Cardiac septum (tissue), 1 donor: Measurements from ENCODE around the gene RPS3. TPM values are rescaled to one million over a fixed set of nuclear protein-coding genes. Genes with fewer than 3 reads are reported as not detected.
A peak's percentile ranks its signal among the peaks of the same experiment; 100 is the strongest.

Experiments used
- DNase-seq: peaks from one replicate; pipeline ENCODE4 v3.0.0-alpha.2; 2020; ENCODE audit warnings: low spot score
- intact Hi-C: fragments of 100-400 bp; cut with DNase I; formaldehyde crosslinking; loops from one replicate; pipeline ENCODE4 v1.14.0; 2022
- total RNA-seq: library from RNA; stranded (reverse); fragmentation: NEBNext Ultra II Directional; extraction: Animal tissue kit (Norgen Biotek cat#: 25700); gene quantifications from one replicate; pipeline ENCODE4 v1.2.1, GENCODE V29; 2021
- donor health status: DM: no; HTN: no; CAD: no.

RPS3 gene
- total RNA-seq, 1 donor from 2014 or later: 717 TPM

- DNase-seq: no peak
- intact Hi-C loops: no loop called here
Observed at GRCh38 chr11:75430714-75431532, 31.6 kb downstream of the RPS3 start.

GRCh38 chr11:75431533-75432525, 32.5 kb downstream of the RPS3 start:
- no peak for DNase-seq
- intact Hi-C loops: no loop called here

GRCh38 chr11:75432911-75433321, 33.6 kb downstream of the RPS3 start, which contains the start of gene KLHL35:
KLHL35 (minus strand) TSS chr11:75433203; CDS start chr11:75430629, 2,574 bp downstream.
- intact Hi-C loops: no loop called here
- DNase-seq: no peak

GRCh38 chr11:75433443-75433842, 34.1 kb downstream of the RPS3 start:
- intact Hi-C loops: no loop called here
- DNase-seq: no peak

- intact Hi-C loops: no loop called here
- no peak for DNase-seq
Observed at GRCh38 chr11:75434051-75434450, 34.7 kb downstream of the RPS3 start.

GRCh38 chr11:75434886-75435570, 35.7 kb downstream of the RPS3 start:
- DNase-seq: no peak
- intact Hi-C loops: no loop called here

- no peak for DNase-seq
- intact Hi-C loops: no loop called here
Observed at GRCh38 chr11:75435571-75435925, 36.2 kb downstream of the RPS3 start.

GRCh38 chr11:75436806-75437205, 37.5 kb downstream of the RPS3 start:
- intact Hi-C loops: no loop called here
- DNase-seq: no peak

GRCh38 chr11:75437966-75438659, 38.8 kb downstream of the RPS3 start:
- no peak for DNase-seq
- intact Hi-C loops: no loop called here

- intact Hi-C loops: no loop called here
- no peak for DNase-seq
Observed at GRCh38 chr11:75439026-75439425, 39.7 kb downstream of the RPS3 start.

- intact Hi-C loops: loop anchor here (10.0 kb wide), 1 partner anchor 425 kb away; no protein-coding TSS in a partner anchor
Observed at GRCh38 chr11:75439495-75440120, 40.3 kb downstream of the RPS3 start.

GRCh38 chr11:75440960-75441803, 41.9 kb downstream of the RPS3 start:
- DNase-seq: no peak
- intact Hi-C loops: loop anchor here (10.0 kb wide), 1 partner anchor 424 kb away; no protein-coding TSS in a partner anchor

More at GRCh38 chr11:75439495-75440120, 40.3 kb downstream of the RPS3 start:
- no peak for DNase-seq

- DNase-seq: no peak
- intact Hi-C loops: loop anchor here (10.0 kb wide), 1 partner anchor 423 kb away; no protein-coding TSS in a partner anchor
Observed at GRCh38 chr11:75441804-75442132, 42.5 kb downstream of the RPS3 start.

GRCh38 chr11:75442161-75442885, 43.0 kb downstream of the RPS3 start:
- intact Hi-C loops: loop anchor here (10.0 kb wide), 1 partner anchor 422 kb away; no protein-coding TSS in a partner anchor
- DNase-seq: no peak

- DNase-seq: no peak
Observed at GRCh38 chr11:75443043-75443442, 43.7 kb downstream of the RPS3 start.

GRCh38 chr11:75445315-75445953, 46.1 kb downstream of the RPS3 start:
- intact Hi-C loops: loop anchor here (1.0 to 10.0 kb wide), 3 partner anchors 43 to 419 kb away; no protein-coding TSS in a partner anchor
- DNase-seq: peak; percentile 85

More at GRCh38 chr11:75443043-75443442, 43.7 kb downstream of the RPS3 start:
- intact Hi-C loops: loop anchor here (10.0 kb wide), 1 partner anchor 422 kb away; no protein-coding TSS in a partner anchor
